HK-2 (cell line): ENCODE data around the gene NAT8L.

Experiments
- DNase-seq: peaks from one replicate; pipeline ENCODE4 v3.0.0-alpha.2; 2018; ENCODE audit not compliant: unreplicated experiment

NAT8L gene

GRCh38 chr4:2046031-2046961 is 12.8 kb upstream of the NAT8L start:
- no peak for DNase-seq

DNA sequence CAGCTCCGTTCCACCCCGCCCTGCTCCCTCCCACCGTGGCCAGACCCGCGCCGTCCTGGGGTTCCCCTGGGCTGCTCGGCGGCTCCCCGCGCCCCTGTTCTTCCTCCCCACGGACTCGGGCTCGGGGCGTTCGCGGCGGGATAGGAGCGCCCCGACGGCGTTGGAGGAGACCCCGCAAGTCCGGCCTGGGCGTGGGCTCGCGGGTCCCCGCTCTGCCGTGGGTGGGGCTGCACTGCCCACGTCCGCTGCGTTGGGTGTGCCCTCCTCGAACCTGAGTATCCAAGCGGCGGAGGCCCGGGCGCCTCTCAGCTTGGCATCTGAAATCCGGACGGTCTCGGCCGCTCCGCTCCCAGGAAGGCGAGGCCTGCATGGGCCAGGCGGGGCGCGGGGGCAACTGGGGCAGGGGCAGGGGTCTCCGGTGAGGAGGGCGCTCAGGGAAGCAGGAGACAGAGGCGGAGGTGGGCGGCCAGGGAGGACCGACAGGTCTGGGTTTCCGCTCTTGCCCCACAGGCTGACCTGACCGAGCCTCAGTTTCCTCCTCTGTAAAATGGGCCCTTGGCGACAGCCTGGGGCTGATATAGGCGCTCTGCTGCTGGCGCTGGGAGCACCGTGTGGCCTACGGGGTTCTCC is 12.0 kb upstream of the NAT8L start:
- no peak for DNase-seq

- DNase-seq, result no peak
Measured at GRCh38 chr4:2047781-2048581, 11.1 kb upstream of the NAT8L start.

DNA sequence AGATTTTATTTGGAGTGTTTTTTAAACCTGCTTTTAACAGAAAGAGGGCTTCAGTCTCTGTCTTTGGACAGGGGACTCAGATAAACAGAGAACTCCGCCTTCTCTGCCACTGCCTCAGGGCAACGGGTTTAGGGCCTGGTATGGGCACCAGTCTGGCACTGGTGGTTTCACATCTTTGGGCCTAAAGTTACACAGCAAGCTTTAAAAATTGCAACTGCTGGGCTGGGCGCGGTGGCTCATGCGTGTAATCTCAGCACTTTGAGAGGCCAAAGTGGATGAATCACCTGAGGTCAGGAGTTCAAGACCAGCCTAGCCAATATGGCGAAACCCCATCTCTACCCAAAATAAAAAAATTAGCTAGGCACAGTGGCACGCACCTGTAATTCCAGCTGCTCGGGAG is 10.3 kb upstream of the NAT8L start:
- DNase-seq, result peak; percentile 42

- no peak for DNase-seq
Measured at GRCh38 chr4:2049381-2049780, 9.7 kb upstream of the NAT8L start.

GRCh38 chr4:2049811-2050210 is 9.3 kb upstream of the NAT8L start:
- DNase-seq, result no peak

- DNase-seq, result no peak
Measured at GRCh38 chr4:2051086-2051485, 8.0 kb upstream of the NAT8L start.

- DNase-seq, result no peak
Measured at GRCh38 chr4:2054217-2054616, 4.9 kb upstream of the NAT8L start.

DNA sequence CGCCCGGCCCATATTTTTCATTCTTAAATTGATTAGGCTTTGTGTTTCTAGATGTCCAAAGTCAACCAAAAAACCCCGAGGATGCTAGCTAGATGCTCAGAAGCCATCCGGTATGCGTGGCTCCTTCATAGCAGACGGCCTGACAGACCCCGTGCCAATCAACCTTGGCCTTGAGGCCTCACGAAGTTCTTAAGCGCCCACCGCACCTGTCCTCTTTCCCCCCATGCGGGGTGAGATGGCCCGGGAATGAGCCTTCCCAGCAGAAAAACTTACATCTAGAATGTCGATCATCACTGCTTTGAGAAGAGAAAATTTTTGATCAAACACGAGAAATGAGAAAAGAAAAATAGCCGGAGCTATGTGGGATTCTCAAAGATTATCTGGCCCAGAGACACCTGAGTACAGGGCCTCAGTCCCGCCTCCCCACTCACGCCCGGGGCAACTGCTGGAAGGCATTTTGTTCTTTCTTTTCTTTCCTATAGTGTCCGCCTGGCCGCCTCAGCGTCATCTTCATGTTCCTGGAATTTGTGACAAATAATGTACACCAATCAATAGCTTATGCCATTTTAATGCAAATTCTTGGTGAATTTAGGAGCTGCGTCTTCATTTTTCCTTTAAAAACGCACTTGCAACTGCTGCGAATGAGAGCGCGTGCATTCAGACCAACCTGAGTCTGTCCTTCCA is 1.6 kb upstream of the NAT8L start:
- DNase-seq, result no peak

DNA sequence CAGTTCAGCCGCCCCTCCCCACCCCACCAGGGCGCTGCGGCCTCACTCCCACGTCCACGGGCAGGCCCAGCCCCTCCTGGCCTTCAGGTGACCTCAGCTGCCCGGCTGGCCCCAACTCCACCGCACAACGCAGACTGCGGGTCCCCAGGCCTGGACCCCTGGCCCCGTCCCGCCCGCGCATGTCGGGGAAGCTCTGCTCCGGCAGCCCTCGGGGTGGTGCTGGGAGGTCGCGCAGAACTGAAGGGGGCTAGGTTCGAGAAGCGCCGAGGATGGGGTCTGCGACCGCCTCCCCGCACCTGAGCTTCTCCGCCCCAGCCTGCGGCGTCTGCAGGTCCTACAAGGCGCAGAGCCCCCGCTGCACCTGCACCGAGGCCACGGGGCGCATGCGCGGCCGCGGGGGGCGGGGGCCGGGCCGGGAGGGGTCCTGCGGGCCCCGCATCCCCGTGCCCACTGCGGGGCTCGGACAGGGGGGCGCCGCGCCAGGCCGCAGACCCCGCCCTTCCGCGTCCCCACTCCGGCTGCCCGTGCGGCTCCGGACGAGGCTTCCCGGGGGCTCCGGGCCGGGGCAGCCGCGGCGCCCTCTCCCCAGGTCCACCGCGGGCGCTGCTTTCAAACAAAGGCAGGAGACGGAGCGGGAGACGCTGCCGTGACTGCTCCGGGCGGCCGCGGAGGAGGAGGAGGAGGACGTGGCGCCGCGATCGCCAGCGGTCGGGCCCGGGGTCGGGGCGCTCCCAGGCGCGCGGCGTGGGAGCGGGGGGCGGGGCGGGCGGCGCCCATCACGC is 672 bp upstream of the NAT8L start:
- no peak for DNase-seq

- DNase-seq, result peak; percentile 27
Measured at GRCh38 chr4:2059726-2060602, 837 bp downstream of the NAT8L start.

DNA sequence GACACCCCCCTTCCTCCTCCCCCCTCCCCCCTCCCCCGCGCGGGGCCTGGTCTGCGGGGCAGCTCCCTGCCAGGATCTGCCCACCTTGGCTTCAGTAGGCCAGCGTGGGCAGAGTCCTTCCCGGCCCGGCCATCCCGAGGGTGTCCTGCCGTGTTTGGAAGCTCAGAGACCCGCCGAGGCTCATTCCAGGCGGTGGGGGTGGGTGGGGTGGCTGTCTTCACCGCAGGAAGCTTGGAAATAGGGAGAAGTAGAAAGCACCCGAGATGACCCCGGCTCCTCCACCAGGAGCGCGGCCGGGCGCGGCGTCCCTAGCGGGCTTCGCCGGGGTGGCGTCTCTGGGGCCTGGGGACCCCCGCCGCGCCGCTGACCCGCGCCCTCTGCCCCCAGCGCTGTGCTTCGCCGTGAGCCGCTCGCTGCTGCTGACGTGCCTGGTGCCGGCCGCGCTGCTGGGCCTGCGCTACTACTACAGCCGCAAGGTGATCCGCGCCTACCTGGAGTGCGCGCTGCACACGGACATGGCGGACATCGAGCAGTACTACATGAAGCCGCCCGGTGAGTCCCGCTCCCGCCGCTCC is 1.6 kb downstream of the NAT8L start:
- no peak for DNase-seq

GRCh38 chr4:2061186-2062131 is 2.3 kb downstream of the NAT8L start:
- DNase-seq, result no peak

- no peak for DNase-seq
Measured at GRCh38 chr4:2062168-2062807, 3.2 kb downstream of the NAT8L start.

GRCh38 chr4:2062808-2063524 is 3.8 kb downstream of the NAT8L start:
- DNase-seq, result no peak

GRCh38 chr4:2063557-2064275 is 4.6 kb downstream of the NAT8L start:
- DNase-seq, result no peak
